NT2/D1 (cell line): ENCODE results near the gene CNDP1.

ENCODE experiments used
- YY1 ChIP-seq: IDR thresholded peaks from 2 replicates; pipeline ENCODE4 v1.6.1; 2011; ENCODE audit not compliant: insufficient read length, insufficient read depth
- ZNF274 ChIP-seq: IDR thresholded peaks from 2 replicates; pipeline ENCODE4 v1.6.1; 2011; ENCODE audit warnings: mild to moderate bottlenecking, low read depth, low read length

DNA sequence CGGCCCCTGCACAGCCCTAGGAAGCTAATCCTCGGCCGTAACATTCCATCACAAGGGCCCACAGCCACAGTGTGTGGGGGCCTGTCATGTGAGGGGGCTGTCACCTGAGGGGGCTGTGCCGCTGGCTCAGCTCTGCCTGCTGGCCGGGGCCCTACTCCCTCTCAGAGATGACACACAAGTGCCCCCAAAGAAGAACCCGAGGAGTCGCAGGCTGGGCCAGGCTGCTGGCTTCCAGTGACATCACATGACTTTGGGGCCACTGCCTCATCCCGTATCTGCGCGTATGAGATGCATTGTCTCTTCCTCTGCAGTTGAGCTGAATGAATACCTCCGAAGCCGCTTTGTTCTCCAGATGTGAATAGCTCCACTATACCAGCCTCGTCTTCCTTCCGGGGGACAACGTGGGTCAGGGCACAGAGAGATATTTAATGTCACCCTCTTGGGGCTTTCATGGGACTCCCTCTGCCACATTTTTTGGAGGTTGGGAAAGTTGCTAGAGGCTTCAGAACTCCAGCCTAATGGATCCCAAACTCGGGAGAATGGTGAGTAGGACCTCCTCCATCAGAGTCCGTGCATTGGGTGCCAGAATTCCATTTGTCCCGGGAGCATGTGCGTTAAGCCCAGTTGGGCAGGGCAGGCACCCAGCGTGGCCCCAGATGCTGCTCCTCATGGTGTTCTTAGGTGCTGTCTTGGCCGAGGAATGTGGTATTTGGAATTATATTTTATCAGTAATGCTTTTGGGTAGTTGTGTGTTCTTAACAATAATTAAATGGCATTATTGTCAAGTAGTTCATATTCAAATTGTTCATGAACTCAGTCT is at the start of gene CNDP1:
- TF ChIP-seq YY1 (no peak), ZNF274 (no peak)
